SKM-1 (cell line): Measurements from ENCODE around the gene ITIH4.

ENCODE experiments used
- DNase-seq: peaks from one replicate; lab custom pipeline; 2025; ENCODE audit not compliant: unreplicated experiment; lab: John Stamatoyannopoulos, UW

ITIH4 gene

GRCh38 chr3:52830535-52831258 lies at the start of gene ITIH4:
TSS of gene ITIH4 (minus strand) at chr3:52830672. CDS start at chr3:52830642, 30 bp downstream.
- no peak for DNase-seq

DNA sequence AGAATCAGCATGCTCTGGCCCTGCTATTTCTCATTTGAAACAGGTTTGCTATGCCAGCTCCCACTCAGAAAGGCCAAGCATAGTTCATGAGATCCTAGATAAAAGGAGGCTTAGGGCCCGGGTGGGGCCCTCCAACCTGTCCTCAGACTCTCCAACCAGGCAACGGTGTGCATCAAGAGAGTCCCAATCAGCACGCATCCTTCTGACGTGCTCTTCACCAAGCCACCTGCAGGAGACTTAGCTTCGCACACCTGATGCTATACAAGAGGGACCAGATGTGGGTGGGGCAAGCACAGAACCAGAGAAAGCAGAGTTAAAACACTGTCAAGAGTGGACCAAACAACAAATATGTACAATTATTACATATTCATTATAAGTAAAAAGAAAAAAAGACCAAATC lies 49.6 kb upstream of the ITIH4 start:
- DNase-seq, result no peak

DNA sequence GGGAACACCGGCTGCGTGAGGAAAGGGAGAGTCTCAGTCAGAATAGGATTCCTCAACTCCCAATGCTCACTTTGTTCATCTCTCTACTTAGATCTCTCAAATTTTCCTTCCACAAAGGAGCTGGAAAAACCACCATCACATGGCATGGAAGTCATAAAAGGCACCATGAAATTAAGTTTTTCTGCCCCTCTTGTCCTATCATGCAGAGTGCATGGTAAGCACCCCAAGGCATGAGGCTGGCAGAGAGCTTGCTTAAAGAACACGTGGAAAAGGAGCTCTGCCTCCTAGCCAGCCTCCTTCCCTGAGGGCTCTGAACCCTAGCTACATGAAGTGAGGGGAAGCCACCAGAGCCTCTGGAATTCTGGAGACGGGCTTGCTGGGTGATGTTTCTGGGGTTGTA lies 49.1 kb upstream of the ITIH4 start:
- DNase-seq, result no peak

DNA sequence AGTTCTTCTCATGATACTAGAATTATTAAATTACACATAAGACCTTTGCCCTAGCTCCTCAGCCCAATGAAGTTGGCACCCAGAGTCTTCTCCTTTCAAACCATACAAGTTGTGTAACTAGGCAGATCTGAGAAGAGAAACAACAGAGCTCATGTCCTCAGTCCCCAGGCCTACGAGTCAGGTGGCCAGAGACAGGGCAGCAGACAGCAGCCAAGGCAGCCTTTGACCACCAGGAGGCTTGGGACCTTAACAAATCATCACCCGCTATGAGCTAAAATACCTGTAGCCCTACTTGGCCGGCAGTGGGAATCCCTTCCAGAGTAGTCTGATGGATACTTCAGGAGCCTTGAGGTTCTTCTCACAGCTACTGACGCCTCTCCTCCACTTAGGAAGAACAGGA lies 48.6 kb upstream of the ITIH4 start:
- no peak for DNase-seq

GRCh38 chr3:52877085-52877484 lies 46.6 kb upstream of the ITIH4 start:
- no peak for DNase-seq

GRCh38 chr3:52874864-52875587 lies 44.6 kb upstream of the ITIH4 start:
- no peak for DNase-seq

- DNase-seq, result no peak
Observed at GRCh38 chr3:52874160-52874701, 43.8 kb upstream of the ITIH4 start.

GRCh38 chr3:52873433-52874159 lies 43.1 kb upstream of the ITIH4 start:
- DNase-seq, result no peak

- DNase-seq, result no peak
Observed at GRCh38 chr3:52872245-52872644, 41.8 kb upstream of the ITIH4 start.

GRCh38 chr3:52871761-52872160 lies 41.3 kb upstream of the ITIH4 start:
- no peak for DNase-seq

GRCh38 chr3:52870471-52870870 lies 40.0 kb upstream of the ITIH4 start:
- DNase-seq, result no peak

GRCh38 chr3:52866427-52866826 lies 36.0 kb upstream of the ITIH4 start:
- DNase-seq, result no peak

GRCh38 chr3:52865994-52866393 lies 35.5 kb upstream of the ITIH4 start:
- DNase-seq, result no peak

DNA sequence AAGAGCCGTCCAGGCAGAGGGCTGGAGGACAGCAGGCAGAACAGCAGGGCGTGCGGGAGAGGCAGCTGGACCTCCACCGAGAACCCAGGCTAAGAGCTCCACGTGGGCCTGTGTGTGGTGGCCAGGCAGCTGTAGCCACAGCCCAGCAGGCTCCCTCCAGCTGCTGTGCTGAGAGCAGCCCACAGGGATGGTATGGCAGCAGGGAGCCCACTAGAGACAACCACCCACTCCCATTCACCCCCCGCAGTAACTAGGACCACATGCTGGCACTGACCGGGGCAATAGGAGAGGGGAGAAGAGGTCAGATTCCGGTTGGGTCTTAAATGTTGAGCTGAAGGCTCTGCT lies 29.9 kb upstream of the ITIH4 start:
- no peak for DNase-seq

- no peak for DNase-seq
Observed at GRCh38 chr3:52859686-52860423, 29.4 kb upstream of the ITIH4 start.

- no peak for DNase-seq
Observed at GRCh38 chr3:52857864-52858263, 27.4 kb upstream of the ITIH4 start.

DNA sequence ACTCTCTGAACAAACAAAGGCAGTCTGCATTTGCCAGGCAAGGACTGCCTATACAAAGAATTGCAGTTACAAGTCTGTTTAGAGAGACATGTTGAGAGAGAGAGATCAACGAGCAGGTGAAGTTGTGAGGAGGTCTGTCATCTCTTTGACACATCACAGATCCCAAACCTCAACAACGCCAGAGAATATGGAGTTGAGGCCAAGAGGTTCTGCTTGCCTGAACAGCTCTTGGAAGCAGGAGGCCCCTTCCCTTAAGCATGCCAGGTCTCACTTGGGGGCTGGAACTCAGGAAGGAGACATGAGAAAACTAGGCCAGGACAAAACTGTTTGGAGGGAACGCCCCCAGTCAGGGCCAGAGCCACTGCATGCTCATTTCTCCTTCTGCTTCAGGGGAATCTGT lies 26.7 kb upstream of the ITIH4 start:
- DNase-seq, result no peak

GRCh38 chr3:52856666-52857065 lies 26.2 kb upstream of the ITIH4 start:
- no peak for DNase-seq

- DNase-seq, result no peak
Observed at GRCh38 chr3:52854013-52854412, 23.5 kb upstream of the ITIH4 start.

DNA sequence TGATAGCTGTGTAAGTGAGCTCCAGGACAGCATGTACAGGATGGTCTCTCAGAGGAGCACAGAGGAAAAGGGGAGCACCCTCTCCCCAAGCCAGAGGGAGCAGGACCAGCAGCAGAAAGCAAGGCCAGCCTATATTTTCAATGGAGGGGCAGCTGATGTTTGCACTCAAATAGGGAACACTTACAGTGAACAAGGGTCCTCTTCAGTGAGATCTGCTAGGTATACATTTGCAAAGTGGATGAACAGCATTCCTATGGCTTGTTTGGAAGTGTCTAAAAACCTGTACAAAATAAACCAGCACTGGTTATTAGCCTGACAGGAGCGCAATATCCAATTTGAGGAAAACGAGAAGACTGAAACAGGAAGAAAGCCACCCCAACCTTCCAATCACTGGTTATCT lies 21.9 kb upstream of the ITIH4 start:
- DNase-seq, result no peak

DNA sequence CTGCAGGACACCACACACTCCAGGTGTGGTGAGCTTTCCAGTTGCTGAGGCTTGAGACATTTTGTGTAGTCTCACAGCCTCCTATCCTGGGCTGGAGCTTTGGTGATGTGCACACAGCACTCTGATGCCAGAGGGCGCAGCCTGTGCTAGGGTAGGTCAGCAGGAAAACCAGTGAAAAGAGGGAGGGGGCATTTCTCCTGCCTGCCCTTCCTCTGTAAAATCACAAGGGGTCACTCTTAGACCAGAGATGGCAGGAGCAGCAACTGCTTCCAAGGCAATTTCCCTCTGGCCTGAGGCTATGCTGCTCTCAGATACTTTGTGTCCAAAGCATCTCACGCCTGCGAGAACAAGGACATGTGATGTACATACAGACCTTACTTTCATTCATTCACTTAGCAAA lies 20.9 kb upstream of the ITIH4 start:
- no peak for DNase-seq
